ENCODE measurements around the gene MARVELD2. TPM values are rescaled to one million over a fixed set of nuclear protein-coding genes. Genes with fewer than 3 reads are reported as not detected.

The MARVELD2 gene
- total RNA-seq, 1 experiment from 2014 or later = 21.6 TPM

GRCh38 chr5:69484891-69485290, 70.0 kb downstream of the MARVELD2 start:
- H3K27ac ChIP-seq (ENCODE audit: low read depth, low read length) = no peak overlapping the region
- no peak for TF ChIP-seq ZFX (IDR thresholded peaks at IDR 0.05)
- TF ChIP-seq POLR2A (IDR thresholded peaks at IDR 0.05; ENCODE audit: borderline replicate concordance, extremely low read depth, insufficient read depth, insufficient read length) = no peak
- no peak for TF ChIP-seq FOSL1 (IDR thresholded peaks at IDR 0.05; ENCODE audit: low read depth)
- no peak for TF ChIP-seq EZH2phosphoT487 (IDR thresholded peaks at IDR 0.05; ENCODE audit: borderline replicate concordance)
- no peak for TF ChIP-seq ZBTB33 (IDR thresholded peaks at IDR 0.05; ENCODE audit: extremely low read depth, insufficient replicate concordance, low read length)
- ATAC-seq (no peak), DNase-seq (ENCODE audit: low read depth, low spot score) (no peak)
- ChIA-PET POLR2A (no interaction called here), RAD21 (ENCODE audit: low non-redundant PET in 1 of 2, low total read pairs in 2 of 2, uncharacterized antibody in 2 of 2, unreplicated experiment in 2 of 2) (no interaction called here), CTCF (no interaction called here)
- no TSS peak for BruUV-seq (replicated peaks)
- H4K20me1 ChIP-seq (ENCODE audit: insufficient read depth) = no peaks in the 10 kb centered on the region
- no peaks in the 10 kb centered on the region for H3K9me3 ChIP-seq (ENCODE audit: control insufficient read depth in 1 of 2, insufficient read depth in 1 of 2, low read depth in 1 of 2, low read length in 2 of 2)
- no peaks in the 10 kb centered on the region for H3K79me2 ChIP-seq (ENCODE audit: insufficient read depth, low read length)
- no peaks in the 10 kb centered on the region for H3K9me2 ChIP-seq (ENCODE audit: insufficient read depth)
- no peak overlapping the region for H3K9ac ChIP-seq (ENCODE audit: low read length)
- intact Hi-C loops (cut with micrococcal nuclease) = no loop called here
- no peaks in the 10 kb centered on the region for H3K4me1 ChIP-seq (ENCODE audit: control insufficient read depth in 1 of 2, insufficient read depth in 2 of 2, low read length in 2 of 2)
- H2AFZ ChIP-seq (ENCODE audit: low read depth, low read length, poor library complexity, severe bottlenecking) = no peak overlapping the region
- H3K4me2 ChIP-seq (ENCODE audit: low read length) = no peak overlapping the region
- H3K27me3 ChIP-seq (ENCODE audit: insufficient read depth, low read length) = no peaks in the 10 kb centered on the region
- no peaks in the 10 kb centered on the region for H3K36me3 ChIP-seq (ENCODE audit: control insufficient read depth in 1 of 2, insufficient read depth in 2 of 2, low read length in 2 of 2)
- no peak overlapping the region for H3K4me3 ChIP-seq (replicated peaks in 1 of 2; ENCODE audit: low read depth in 1 of 2, low read length in 2 of 2)

GRCh38 chr5:69485471-69485870, 70.6 kb downstream of the MARVELD2 start:
- Histone ChIP-seq H3K36me3 (ENCODE audit: control insufficient read depth in 1 of 2, insufficient read depth in 2 of 2, low read length in 2 of 2) (no peaks in the 10 kb centered on the region), H3K9ac (ENCODE audit: low read length) (no peak overlapping the region), H3K27me3 (ENCODE audit: insufficient read depth, low read length) (no peaks in the 10 kb centered on the region), H2AFZ (ENCODE audit: low read depth, low read length, poor library complexity, severe bottlenecking) (no peak overlapping the region), H3K9me2 (ENCODE audit: insufficient read depth) (no peaks in the 10 kb centered on the region), H3K79me2 (ENCODE audit: insufficient read depth, low read length) (no peaks in the 10 kb centered on the region), H4K20me1 (ENCODE audit: insufficient read depth) (no peaks in the 10 kb centered on the region), H3K4me1 (ENCODE audit: control insufficient read depth in 1 of 2, insufficient read depth in 2 of 2, low read length in 2 of 2) (no peaks in the 10 kb centered on the region), H3K4me2 (ENCODE audit: low read length) (no peak overlapping the region), H3K4me3 (replicated peaks in 1 of 2; ENCODE audit: low read depth in 1 of 2, low read length in 2 of 2) (no peak overlapping the region), H3K9me3 (ENCODE audit: control insufficient read depth in 1 of 2, insufficient read depth in 1 of 2, low read depth in 1 of 2, low read length in 2 of 2) (no peaks in the 10 kb centered on the region), H3K27ac (ENCODE audit: low read depth, low read length) (no peak overlapping the region)
- intact Hi-C loops (cut with micrococcal nuclease) = no loop called here
- BruUV-seq (replicated peaks) = no TSS peak
- ATAC-seq (no peak), DNase-seq (ENCODE audit: low read depth, low spot score) (no peak)
- ChIA-PET RAD21 (ENCODE audit: low non-redundant PET in 1 of 2, low total read pairs in 2 of 2, uncharacterized antibody in 2 of 2, unreplicated experiment in 2 of 2) (no interaction called here), CTCF (no interaction called here), POLR2A (no interaction called here)
- TF ChIP-seq SRF (IDR thresholded peaks at IDR 0.05; ENCODE audit: low read depth) (no peak), ZNF274 (IDR thresholded peaks at IDR 0.05; ENCODE audit: low read depth, low read length) (no peak), ZBTB33 (IDR thresholded peaks at IDR 0.05; ENCODE audit: extremely low read depth, insufficient replicate concordance, low read length) (no peak), MAX (IDR thresholded peaks at IDR 0.05) (no peak), SIN3A (IDR thresholded peaks at IDR 0.05; ENCODE audit: low read depth) (no peak), YY1 (IDR thresholded peaks at IDR 0.05; ENCODE audit: extremely low read depth, insufficient replicate concordance, low read depth, low read length) (no peak), EGR1 (IDR thresholded peaks at IDR 0.05; ENCODE audit: low read depth) (no peak)
